ENCODE results near the gene JMJD1C.

Gene JMJD1C

DNA sequence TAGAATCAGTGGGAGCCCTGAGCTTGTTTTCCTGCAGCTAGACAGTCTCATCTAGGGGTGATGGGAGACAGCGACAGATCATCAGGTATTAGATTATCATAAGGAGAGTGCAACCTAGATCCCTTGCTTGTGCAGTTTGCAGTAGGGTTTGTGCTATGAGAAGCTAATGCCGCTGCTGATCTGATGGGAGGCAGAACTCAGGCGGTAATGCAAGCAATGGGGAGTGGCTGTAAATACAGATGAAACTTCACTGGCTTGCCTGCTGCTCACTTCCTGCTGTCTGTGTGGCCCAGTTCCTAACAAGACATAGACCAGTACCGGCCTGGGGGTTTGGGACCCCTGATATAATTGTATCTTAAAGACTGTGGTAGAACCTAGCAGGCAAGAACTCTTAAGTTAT is 315.0 kb downstream of the JMJD1C start:
- Histone ChIP-seq H3K9me3 (ENCODE audit: insufficient read depth, low read length) (no peaks in the 10 kb centered on the region), H3K36me3 (ENCODE audit: insufficient read depth, insufficient read length, low read length) (peaks cover 52% of the 10 kb centered on the region), H3K9ac (ENCODE audit: insufficient read length, low read depth) (no peak overlapping the region), H3K27me3 (ENCODE audit: insufficient read depth, insufficient read length) (no peaks in the 10 kb centered on the region), H3K4me3 (ENCODE audit: insufficient read length, low read depth) (no peak overlapping the region), H3K4me1 (ENCODE audit: insufficient read depth, insufficient read length) (no peaks in the 10 kb centered on the region)
- no peak for DNase-seq (ENCODE audit: low read depth, low spot score)
- TF ChIP-seq SUZ12 (IDR thresholded peaks at IDR 0.05; ENCODE audit: extremely low read depth, insufficient read depth, insufficient read length): no peak
- TF ChIP-seq YY1 (IDR thresholded peaks at IDR 0.05; ENCODE audit: insufficient read depth, insufficient read length): no peak
- TF ChIP-seq ZNF274 (IDR thresholded peaks at IDR 0.05; ENCODE audit: low read depth, low read length): no peak

DNA sequence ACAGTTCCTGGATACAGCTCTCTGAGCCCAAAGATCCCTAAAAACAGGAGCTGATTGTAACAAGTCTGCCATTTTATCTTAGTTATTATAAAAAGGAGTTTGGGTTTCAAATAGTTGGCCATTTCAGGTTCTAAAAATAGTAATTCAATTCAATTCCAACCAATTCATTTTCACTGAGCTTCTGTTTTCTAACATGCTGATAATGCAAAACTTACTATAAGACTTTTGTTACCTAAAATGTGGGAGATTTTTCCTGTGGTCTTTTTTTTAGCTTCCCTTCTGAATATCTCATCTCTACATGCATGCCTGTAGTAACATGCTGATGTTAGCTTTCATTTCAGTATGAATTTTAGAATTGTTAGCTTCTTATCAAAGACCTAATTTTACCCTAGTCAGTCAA is 319.3 kb downstream of the JMJD1C start:
- no peaks in the 10 kb centered on the region for H3K27me3 ChIP-seq (ENCODE audit: insufficient read depth, insufficient read length)
- no peak overlapping the region for H3K4me3 ChIP-seq (ENCODE audit: insufficient read length, low read depth)
- H3K9me3 ChIP-seq (ENCODE audit: insufficient read depth, low read length): no peaks in the 10 kb centered on the region
- H3K36me3 ChIP-seq (ENCODE audit: insufficient read depth, insufficient read length, low read length): peaks cover 21% of the 10 kb centered on the region
- H3K4me1 ChIP-seq (ENCODE audit: insufficient read depth, insufficient read length): no peaks in the 10 kb centered on the region
- TF ChIP-seq ZNF274 (IDR thresholded peaks at IDR 0.05; ENCODE audit: low read depth, low read length): no peak
- TF ChIP-seq SUZ12 (IDR thresholded peaks at IDR 0.05; ENCODE audit: extremely low read depth, insufficient read depth, insufficient read length): no peak
- no peak for TF ChIP-seq YY1 (IDR thresholded peaks at IDR 0.05; ENCODE audit: insufficient read depth, insufficient read length)
- no peak for DNase-seq (ENCODE audit: low read depth, low spot score)
- no peak overlapping the region for H3K9ac ChIP-seq (ENCODE audit: insufficient read length, low read depth)

GRCh38 chr10:63145782-63146181 is 320.0 kb downstream of the JMJD1C start:
- Histone ChIP-seq H3K4me3 (ENCODE audit: insufficient read length, low read depth) (no peak overlapping the region), H3K27me3 (ENCODE audit: insufficient read depth, insufficient read length) (no peaks in the 10 kb centered on the region), H3K36me3 (ENCODE audit: insufficient read depth, insufficient read length, low read length) (peaks cover 19% of the 10 kb centered on the region), H3K9ac (ENCODE audit: insufficient read length, low read depth) (no peak overlapping the region), H3K9me3 (ENCODE audit: insufficient read depth, low read length) (no peaks in the 10 kb centered on the region), H3K4me1 (ENCODE audit: insufficient read depth, insufficient read length) (no peaks in the 10 kb centered on the region)
- TF ChIP-seq YY1 (IDR thresholded peaks at IDR 0.05; ENCODE audit: insufficient read depth, insufficient read length) (no peak), SUZ12 (IDR thresholded peaks at IDR 0.05; ENCODE audit: extremely low read depth, insufficient read depth, insufficient read length) (no peak), ZNF274 (IDR thresholded peaks at IDR 0.05; ENCODE audit: low read depth, low read length) (no peak)
- DNase-seq (ENCODE audit: low read depth, low spot score): no peak

DNA sequence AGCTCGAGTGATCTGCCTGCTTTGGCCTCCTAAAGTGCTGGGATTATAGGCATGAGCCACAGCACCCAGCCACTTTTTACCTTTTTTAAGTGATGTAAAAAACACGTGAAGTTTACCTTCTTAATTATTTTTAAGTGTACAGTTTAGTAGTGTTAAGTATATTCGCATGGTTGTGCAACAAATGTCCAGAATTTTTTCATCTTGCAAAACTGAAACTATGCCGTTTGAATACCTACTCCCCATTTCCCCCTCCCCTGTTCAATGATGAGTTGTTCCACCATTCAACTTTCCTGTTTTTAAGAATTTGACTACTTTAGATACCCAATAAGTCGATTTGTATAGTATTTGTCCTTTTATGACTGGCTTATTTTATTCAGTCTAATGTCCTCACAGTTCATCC is 321.8 kb downstream of the JMJD1C start:
- Histone ChIP-seq H3K36me3 (ENCODE audit: insufficient read depth, insufficient read length, low read length) (peaks cover 20% of the 10 kb centered on the region), H3K9ac (ENCODE audit: insufficient read length, low read depth) (no peak overlapping the region), H3K4me1 (ENCODE audit: insufficient read depth, insufficient read length) (no peaks in the 10 kb centered on the region), H3K4me3 (ENCODE audit: insufficient read length, low read depth) (no peak overlapping the region), H3K27me3 (ENCODE audit: insufficient read depth, insufficient read length) (no peaks in the 10 kb centered on the region), H3K9me3 (ENCODE audit: insufficient read depth, low read length) (no peaks in the 10 kb centered on the region)
- no peak for TF ChIP-seq YY1 (IDR thresholded peaks at IDR 0.05; ENCODE audit: insufficient read depth, insufficient read length)
- TF ChIP-seq ZNF274 (IDR thresholded peaks at IDR 0.05; ENCODE audit: low read depth, low read length): no peak
- TF ChIP-seq SUZ12 (IDR thresholded peaks at IDR 0.05; ENCODE audit: extremely low read depth, insufficient read depth, insufficient read length): no peak
- no peak for DNase-seq (ENCODE audit: low read depth, low spot score)

DNA sequence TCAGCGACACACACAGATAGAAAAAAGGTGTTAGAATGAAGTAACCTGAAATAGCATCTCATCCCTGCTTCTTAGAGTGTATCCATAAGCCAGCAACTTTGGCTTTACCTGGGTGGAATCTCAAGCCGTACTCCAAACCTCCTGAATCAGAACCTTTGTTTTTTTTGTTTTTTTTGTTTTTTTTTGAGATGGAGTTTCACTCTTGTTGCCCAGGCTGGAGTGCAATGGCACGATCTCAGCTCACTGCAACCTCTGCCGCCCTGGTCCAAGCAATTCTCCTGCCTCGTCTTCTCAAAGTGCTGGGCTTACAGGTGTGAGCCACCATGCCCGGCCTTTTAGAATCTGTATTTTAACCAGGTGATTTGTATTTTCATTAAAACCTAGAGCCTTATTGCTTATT is 323.6 kb downstream of the JMJD1C start:
- H3K4me1 ChIP-seq (ENCODE audit: insufficient read depth, insufficient read length): no peaks in the 10 kb centered on the region
- H3K9me3 ChIP-seq (ENCODE audit: insufficient read depth, low read length): no peaks in the 10 kb centered on the region
- H3K27me3 ChIP-seq (ENCODE audit: insufficient read depth, insufficient read length): no peaks in the 10 kb centered on the region
- no peak overlapping the region for H3K4me3 ChIP-seq (ENCODE audit: insufficient read length, low read depth)
- H3K36me3 ChIP-seq (ENCODE audit: insufficient read depth, insufficient read length, low read length): peaks cover 13% of the 10 kb centered on the region
- H3K9ac ChIP-seq (ENCODE audit: insufficient read length, low read depth): no peak overlapping the region
- TF ChIP-seq ZNF274 (IDR thresholded peaks at IDR 0.05; ENCODE audit: low read depth, low read length) (no peak), YY1 (IDR thresholded peaks at IDR 0.05; ENCODE audit: insufficient read depth, insufficient read length) (no peak), SUZ12 (IDR thresholded peaks at IDR 0.05; ENCODE audit: extremely low read depth, insufficient read depth, insufficient read length) (no peak)
- DNase-seq (ENCODE audit: low read depth, low spot score): no peak

DNA sequence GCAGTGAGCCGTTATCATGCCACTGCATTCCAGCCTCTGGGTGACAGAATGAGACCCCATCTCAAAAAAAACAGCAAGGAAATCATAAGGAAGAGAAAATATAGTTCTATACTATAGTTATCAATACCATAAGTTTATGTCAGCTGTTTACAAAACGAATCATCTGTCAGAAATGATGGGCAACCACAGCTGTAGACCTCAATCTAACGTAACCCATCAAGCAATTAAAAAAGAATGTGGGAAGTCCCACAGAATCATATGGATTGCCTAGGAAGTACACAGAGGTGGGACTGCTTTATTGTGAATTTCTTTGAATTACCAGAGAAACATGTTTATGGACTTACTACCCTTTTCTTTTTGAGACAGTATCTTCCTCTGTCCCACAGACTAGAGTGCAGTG is 325.7 kb downstream of the JMJD1C start:
- Histone ChIP-seq H3K9ac (ENCODE audit: insufficient read length, low read depth) (no peak overlapping the region), H3K4me3 (ENCODE audit: insufficient read length, low read depth) (no peak overlapping the region), H3K9me3 (ENCODE audit: insufficient read depth, low read length) (no peaks in the 10 kb centered on the region), H3K27me3 (ENCODE audit: insufficient read depth, insufficient read length) (no peaks in the 10 kb centered on the region), H3K36me3 (ENCODE audit: insufficient read depth, insufficient read length, low read length) (peaks cover 16% of the 10 kb centered on the region), H3K4me1 (ENCODE audit: insufficient read depth, insufficient read length) (no peaks in the 10 kb centered on the region)
- TF ChIP-seq ZNF274 (IDR thresholded peaks at IDR 0.05; ENCODE audit: low read depth, low read length): no peak
- TF ChIP-seq SUZ12 (IDR thresholded peaks at IDR 0.05; ENCODE audit: extremely low read depth, insufficient read depth, insufficient read length): no peak
- TF ChIP-seq YY1 (IDR thresholded peaks at IDR 0.05; ENCODE audit: insufficient read depth, insufficient read length): no peak
- no peak for DNase-seq (ENCODE audit: low read depth, low spot score)

DNA sequence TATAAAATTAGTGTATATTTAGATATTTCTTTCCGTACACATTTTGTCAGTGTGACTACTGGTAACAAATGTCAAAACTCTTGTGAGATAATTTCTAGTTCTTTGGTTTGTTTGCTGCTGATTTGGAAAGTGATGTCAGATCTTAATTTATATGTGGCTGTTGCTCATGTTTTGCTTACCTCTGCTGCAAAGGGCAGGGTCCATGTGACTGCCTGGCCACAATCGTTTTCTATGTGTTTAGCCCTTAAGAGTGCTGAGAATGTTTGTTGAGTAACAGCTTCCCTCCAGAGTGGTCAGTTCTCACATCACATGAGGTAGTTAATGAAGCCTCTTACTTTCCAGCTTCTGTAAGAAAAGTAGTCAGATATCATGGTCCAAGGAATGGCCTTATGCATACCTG is 328.5 kb downstream of the JMJD1C start:
- Histone ChIP-seq H3K9me3 (ENCODE audit: insufficient read depth, low read length) (peaks cover 6% of the 10 kb centered on the region), H3K4me1 (ENCODE audit: insufficient read depth, insufficient read length) (no peaks in the 10 kb centered on the region), H3K36me3 (ENCODE audit: insufficient read depth, insufficient read length, low read length) (peaks cover 18% of the 10 kb centered on the region), H3K9ac (ENCODE audit: insufficient read length, low read depth) (no peak overlapping the region), H3K27me3 (ENCODE audit: insufficient read depth, insufficient read length) (no peaks in the 10 kb centered on the region), H3K4me3 (ENCODE audit: insufficient read length, low read depth) (no peak overlapping the region)
- TF ChIP-seq SUZ12 (IDR thresholded peaks at IDR 0.05; ENCODE audit: extremely low read depth, insufficient read depth, insufficient read length) (no peak), ZNF274 (IDR thresholded peaks at IDR 0.05; ENCODE audit: low read depth, low read length) (no peak), YY1 (IDR thresholded peaks at IDR 0.05; ENCODE audit: insufficient read depth, insufficient read length) (no peak)
- no peak for DNase-seq (ENCODE audit: low read depth, low spot score)

All from NT2/D1 (cell line).